Activated naive CD4-positive, alpha-beta T cell treated with anti-CD3 and anti-CD28 coated beads for 36 hours (primary cell): ENCODE data around the gene KIF25. TPM values are rescaled to one million over a fixed set of nuclear protein-coding genes. Genes with fewer than 3 reads are reported as not detected.
"Not testable (repeated sequence)": the region's sequence is repeated elsewhere in the genome, so short reads cannot be mapped to it uniquely, and the experiment has no call there.

Source experiments
- CTCF ChIA-PET: fragments of 350-600 bp; sonication (Branson Sonifier 250); formaldehyde crosslinking; loops from one replicate; lab custom pipeline; 2021; ENCODE audit warnings: antibody characterized with exemption; lab: Charles Lee
- DNase-seq: peaks from one replicate; pipeline ENCODE4 v3.0.0-alpha.2; 2020
- H3K27ac Mint-ChIP-seq: one replicate; pipeline ENCODE4 v1.8.0; 2021; ENCODE audit warnings: mild to moderate bottlenecking, mixed read lengths
- H3K27me3 Mint-ChIP-seq: one replicate; pipeline ENCODE4 v1.8.0; 2021; ENCODE audit warnings: low read depth, mixed read lengths
- H3K36me3 Mint-ChIP-seq: one replicate; pipeline ENCODE4 v1.8.0; 2021; ENCODE audit warnings: low read depth, mixed read lengths
- H3K4me1 Mint-ChIP-seq: one replicate; pipeline ENCODE4 v1.8.0; 2021; ENCODE audit warnings: low read depth, mixed read lengths
- H3K4me3 Mint-ChIP-seq: one replicate; pipeline ENCODE4 v1.8.0; 2021; ENCODE audit warnings: mild to moderate bottlenecking, moderate library complexity, mixed read lengths
- H3K9me3 Mint-ChIP-seq: one replicate; pipeline ENCODE4 v1.8.0; 2021; ENCODE audit warnings: mixed read lengths
- intact Hi-C: fragments of 100-400 bp; cut with micrococcal nuclease; formaldehyde crosslinking; loops from one replicate; pipeline ENCODE4 v1.15.1; 2023
- total RNA-seq, 2 experiments: library from RNA; stranded (reverse); gene quantifications; one replicate each; pipeline ENCODE4 v1.2.3, GENCODE V29; 2021

KIF25 gene
- total RNA-seq, 2 experiments from 2014 or later: not detected

- Mint-ChIP-seq H3K9me3 (no peaks in the 10 kb centered on the region), H3K4me3 (no peak overlapping the region), H3K4me1 (no peaks in the 10 kb centered on the region), H3K36me3 (no peaks in the 10 kb centered on the region), H3K27me3 (peaks cover 3% of the 10 kb centered on the region), H3K27ac (no peak overlapping the region)
- intact Hi-C loops: no loop called here
- CTCF ChIA-PET: no interaction called here
- no peak for DNase-seq
These were observed 69.7 kb downstream of the KIF25 start for GRCh38 chr6:168067081-168067759.

GRCh38 chr6:168070804-168071203 lies 73.3 kb downstream of the KIF25 start:
- CTCF ChIA-PET: no interaction called here
- no peaks in the 10 kb centered on the region for H3K9me3 Mint-ChIP-seq
- intact Hi-C loops: no loop called here
- H3K27ac Mint-ChIP-seq: no peak overlapping the region
- no peak overlapping the region for H3K4me3 Mint-ChIP-seq
- H3K27me3 Mint-ChIP-seq: peaks cover 3% of the 10 kb centered on the region
- H3K36me3 Mint-ChIP-seq: no peaks in the 10 kb centered on the region
- H3K4me1 Mint-ChIP-seq: no peaks in the 10 kb centered on the region
- DNase-seq: no peak

- CTCF ChIA-PET: no interaction called here
- H3K4me1 Mint-ChIP-seq: no peaks in the 10 kb centered on the region
- no peak for DNase-seq
- intact Hi-C loops: no loop called here
- peaks cover 3% of the 10 kb centered on the region for H3K27me3 Mint-ChIP-seq
- H3K9me3 Mint-ChIP-seq: no peaks in the 10 kb centered on the region
- H3K4me3 Mint-ChIP-seq: no peak overlapping the region
- no peak overlapping the region for H3K27ac Mint-ChIP-seq
- no peaks in the 10 kb centered on the region for H3K36me3 Mint-ChIP-seq
These were observed 74.1 kb downstream of the KIF25 start for GRCh38 chr6:168071620-168072019.

GRCh38 chr6:168072261-168072660 lies 74.8 kb downstream of the KIF25 start:
- intact Hi-C loops: no loop called here
- Mint-ChIP-seq H3K36me3 (no peaks in the 10 kb centered on the region), H3K9me3 (no peaks in the 10 kb centered on the region), H3K4me3 (no peak overlapping the region), H3K27ac (no peak overlapping the region), H3K4me1 (no peaks in the 10 kb centered on the region), H3K27me3 (peaks cover 3% of the 10 kb centered on the region)
- CTCF ChIA-PET: no interaction called here
- no peak for DNase-seq

- no peaks in the 10 kb centered on the region for H3K36me3 Mint-ChIP-seq
- no peak for DNase-seq
- H3K4me3 Mint-ChIP-seq: no peak overlapping the region
- peaks cover 3% of the 10 kb centered on the region for H3K27me3 Mint-ChIP-seq
- CTCF ChIA-PET: no interaction called here
- no peaks in the 10 kb centered on the region for H3K9me3 Mint-ChIP-seq
- H3K27ac Mint-ChIP-seq: no peak overlapping the region
- intact Hi-C loops: no loop called here
- no peaks in the 10 kb centered on the region for H3K4me1 Mint-ChIP-seq
These were observed 75.3 kb downstream of the KIF25 start for GRCh38 chr6:168072730-168073129.

DNA sequence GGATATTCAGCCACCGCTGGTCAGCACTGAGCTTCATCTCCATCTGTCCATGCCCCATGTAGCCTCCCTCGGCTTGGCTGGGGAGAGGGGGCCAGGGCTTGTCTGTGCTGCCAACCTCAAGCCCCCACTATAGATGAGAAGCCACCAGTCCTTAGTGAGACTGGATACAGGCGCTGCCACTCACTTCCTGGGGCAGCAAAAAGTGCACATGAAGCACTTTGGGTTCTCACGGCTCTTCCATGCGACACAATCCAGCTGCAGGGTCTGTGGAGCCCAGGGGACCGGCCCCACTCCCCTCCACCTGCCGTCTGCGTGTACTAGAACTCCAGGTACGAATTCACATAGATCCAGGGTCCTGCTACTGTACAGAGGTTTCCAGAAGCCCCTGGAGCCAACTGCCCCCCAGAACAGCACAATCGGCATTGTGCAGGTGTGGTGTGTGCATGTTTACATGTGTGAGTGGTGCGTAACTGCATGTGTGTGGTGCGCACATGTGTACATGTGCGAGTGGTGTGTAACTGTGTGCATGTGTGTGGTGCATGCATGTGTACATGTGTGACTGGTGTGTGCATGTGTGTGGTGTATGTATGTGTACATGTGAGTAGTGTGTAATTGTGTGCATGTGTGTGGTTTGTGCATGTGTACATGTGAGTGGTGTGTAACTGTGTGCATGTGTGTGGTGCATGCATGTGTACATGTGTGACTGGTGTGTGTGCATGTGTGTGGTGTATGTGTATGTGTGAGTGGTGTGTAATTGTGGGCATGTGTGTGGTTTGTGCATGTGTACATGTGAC lies 76.7 kb downstream of the KIF25 start:
- CTCF ChIA-PET: no interaction called here
- intact Hi-C loops: no loop called here
- Mint-ChIP-seq H3K36me3 (no peaks in the 10 kb centered on the region), H3K9me3 (no peaks in the 10 kb centered on the region), H3K4me1 (no peaks in the 10 kb centered on the region), H3K27ac (no peak overlapping the region), H3K4me3 (no peak overlapping the region), H3K27me3 (peaks cover 3% of the 10 kb centered on the region)
- no peak for DNase-seq

DNA sequence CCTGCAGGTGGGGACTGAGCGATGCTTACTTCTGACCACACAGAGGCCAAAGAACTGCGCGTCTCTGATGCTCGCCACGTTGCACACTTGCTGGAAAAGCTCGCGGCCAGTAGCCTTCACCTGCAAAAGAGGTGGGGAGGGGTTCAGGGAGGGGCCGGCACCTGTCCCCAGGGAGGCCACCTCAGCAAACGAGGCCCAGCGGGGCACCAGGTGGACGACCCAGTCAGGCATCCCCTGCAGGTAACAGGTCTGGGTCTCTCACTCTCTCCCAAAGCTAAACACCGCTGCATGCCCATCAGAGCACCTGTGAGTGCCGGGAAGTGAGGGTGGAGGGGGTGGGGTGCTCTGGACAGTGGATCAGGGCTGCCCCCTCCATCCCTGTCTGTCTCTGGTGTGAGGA lies 77.7 kb downstream of the KIF25 start:
- Mint-ChIP-seq H3K27ac (no peak overlapping the region), H3K9me3 (no peaks in the 10 kb centered on the region), H3K36me3 (no peaks in the 10 kb centered on the region), H3K27me3 (peaks cover 3% of the 10 kb centered on the region), H3K4me3 (no peak overlapping the region), H3K4me1 (no peaks in the 10 kb centered on the region)
- CTCF ChIA-PET: no interaction called here
- intact Hi-C loops: no loop called here
- no peak for DNase-seq

DNA sequence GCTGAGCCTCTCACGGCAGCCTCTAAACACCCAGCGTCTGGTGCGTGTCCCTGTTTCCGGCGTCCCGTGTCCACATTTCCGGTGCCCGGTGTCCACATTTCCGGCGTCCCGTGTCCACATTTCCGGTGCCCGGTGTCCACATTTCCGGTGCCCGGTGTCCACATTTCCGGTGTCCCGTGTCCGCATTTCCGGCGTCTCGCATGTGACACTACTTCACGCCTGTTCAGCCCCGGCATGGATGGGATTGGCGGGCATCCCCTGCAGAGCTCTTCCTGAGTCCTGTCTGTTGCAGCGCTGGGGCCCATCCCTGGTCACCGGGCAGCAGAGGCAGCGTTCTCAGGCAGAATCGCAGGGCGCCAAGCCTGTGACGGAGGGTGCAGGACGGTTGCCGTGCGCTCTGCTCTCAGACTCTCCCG lies 78.3 kb downstream of the KIF25 start:
- Mint-ChIP-seq H3K36me3 (no peaks in the 10 kb centered on the region), H3K4me1 (no peaks in the 10 kb centered on the region), H3K9me3 (no peaks in the 10 kb centered on the region), H3K4me3 (no peak overlapping the region), H3K27ac (no peak overlapping the region), H3K27me3 (peaks cover 3% of the 10 kb centered on the region)
- no peak for DNase-seq
- CTCF ChIA-PET: no interaction called here
- intact Hi-C loops: no loop called here

- DNase-seq, H3K36me3 Mint-ChIP-seq, H3K4me3 Mint-ChIP-seq, intact Hi-C loops, H3K4me1 Mint-ChIP-seq, H3K9me3 Mint-ChIP-seq, H3K27me3 Mint-ChIP-seq, CTCF ChIA-PET, H3K27ac Mint-ChIP-seq: not testable (repeated sequence)
These were observed 79.9 kb downstream of the KIF25 start for GRCh38 chr6:168077401-168077800.

- DNase-seq: no peak
- Mint-ChIP-seq H3K4me3 (no peak overlapping the region), H3K27me3 (no peaks in the 10 kb centered on the region), H3K27ac (no peak overlapping the region), H3K9me3 (no peaks in the 10 kb centered on the region), H3K4me1 (no peaks in the 10 kb centered on the region), H3K36me3 (no peaks in the 10 kb centered on the region)
- intact Hi-C loops: no loop called here
- CTCF ChIA-PET: no interaction called here
These were observed 80.9 kb downstream of the KIF25 start for GRCh38 chr6:168078175-168078942.

DNA sequence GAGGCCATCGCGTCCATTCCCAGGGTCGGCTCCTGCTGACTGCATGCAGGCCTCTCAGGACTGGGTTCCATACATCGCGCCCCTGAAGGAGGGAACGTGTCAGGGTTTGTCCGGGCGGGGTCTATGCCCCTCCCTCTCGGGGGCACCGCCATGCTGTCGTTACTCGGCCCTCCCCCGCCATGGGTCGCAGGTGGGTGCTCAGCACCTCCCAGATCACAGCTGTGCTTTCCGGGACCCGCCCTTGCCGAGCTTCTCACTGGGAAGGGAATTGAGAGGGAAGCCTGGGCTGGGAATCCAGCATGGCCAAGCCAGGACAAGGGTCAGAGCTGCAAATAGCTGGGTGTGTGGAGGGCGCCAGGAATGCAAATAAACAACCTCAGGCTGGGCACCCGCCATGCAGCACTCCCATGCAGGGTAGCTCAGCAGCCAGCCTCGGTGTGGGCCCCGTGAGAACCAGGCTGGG lies 81.5 kb downstream of the KIF25 start, which contains the start of gene FRMD1:
Gene FRMD1 (minus strand): TSS at position 270 of the 463 bp plus-strand sequence. CDS start 118 bp downstream, at position 152.
- CTCF ChIA-PET: interaction anchor here (0.6 kb wide), 1 partner anchor 10 kb away, joined by 4 read pairs; no protein-coding TSS in a partner anchor
- H3K4me3 Mint-ChIP-seq: no peak within 1 kb of the TSS
- H3K27me3 Mint-ChIP-seq: no peaks in the 10 kb centered on the region
- DNase-seq: no peak
- no peak within 1 kb of the TSS for H3K27ac Mint-ChIP-seq
- H3K4me1 Mint-ChIP-seq: no peaks in the 10 kb centered on the region
- intact Hi-C loops: no loop called here
- H3K36me3 Mint-ChIP-seq: no peaks in the 10 kb centered on the region
- no peaks in the 10 kb centered on the region for H3K9me3 Mint-ChIP-seq

DNA sequence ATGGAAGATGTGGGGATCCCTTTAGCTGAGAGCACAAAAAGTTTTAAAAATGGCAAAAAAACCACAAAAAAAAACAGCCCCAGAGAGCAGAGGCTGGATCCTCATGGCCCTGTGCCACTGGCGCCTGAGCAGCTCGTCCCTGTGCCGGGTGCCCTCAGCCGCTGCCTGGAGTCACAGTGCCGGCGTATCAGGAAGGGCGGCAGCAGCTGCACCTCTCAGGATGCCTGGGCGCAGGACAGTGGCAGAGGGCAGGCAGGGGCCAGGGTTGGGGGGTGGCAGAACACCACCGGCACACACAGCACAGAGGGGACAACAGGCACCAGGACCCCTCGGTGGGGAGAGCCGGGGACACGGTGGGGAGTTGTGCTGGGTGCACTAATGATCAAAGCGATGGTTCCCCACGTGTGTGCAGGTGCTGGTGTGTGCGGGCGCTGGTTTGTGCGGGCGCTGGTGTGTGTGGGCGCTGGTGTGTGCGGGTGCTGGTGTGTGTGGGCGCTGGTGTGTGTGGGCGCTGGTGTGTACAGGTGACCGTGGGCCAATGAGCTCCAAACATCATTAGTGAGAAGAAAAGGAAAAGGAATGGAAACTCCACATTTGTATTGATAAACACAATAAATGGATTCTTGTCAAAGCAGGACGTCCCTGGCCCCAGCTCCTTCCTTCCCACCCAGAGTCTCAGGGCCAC lies 83.1 kb downstream of the KIF25 start:
- H3K27ac Mint-ChIP-seq: no peak overlapping the region
- no peaks in the 10 kb centered on the region for H3K4me1 Mint-ChIP-seq
- no peaks in the 10 kb centered on the region for H3K36me3 Mint-ChIP-seq
- no peak overlapping the region for H3K4me3 Mint-ChIP-seq
- DNase-seq: no peak
- intact Hi-C loops: no loop called here
- CTCF ChIA-PET: no interaction called here
- no peaks in the 10 kb centered on the region for H3K27me3 Mint-ChIP-seq
- H3K9me3 Mint-ChIP-seq: no peaks in the 10 kb centered on the region
